ENCODE measurements around the gene GRAMD1B.
"Not testable (repeated sequence)": the region's sequence is repeated elsewhere in the genome, so short reads cannot be mapped to it uniquely, and the experiment has no call there.

The GRAMD1B gene

GRCh38 chr11:123513309-123513708 lies 83.2 kb downstream of the GRAMD1B start:
- DNase-seq: not testable (repeated sequence)

GRCh38 chr11:123516238-123516637 lies 86.2 kb downstream of the GRAMD1B start:
- no peak for DNase-seq

GRCh38 chr11:123517559-123518364 lies 87.7 kb downstream of the GRAMD1B start:
- DNase-seq: peak; percentile 37

- DNase-seq: no peak
These were observed 88.5 kb downstream of the GRAMD1B start for GRCh38 chr11:123518496-123519054.

- DNase-seq: no peak
These were observed 89.2 kb downstream of the GRAMD1B start for GRCh38 chr11:123519055-123519796.

GRCh38 chr11:123519797-123520193 lies 89.7 kb downstream of the GRAMD1B start:
- no peak for DNase-seq

GRCh38 chr11:123520476-123520875 lies 90.4 kb downstream of the GRAMD1B start:
- DNase-seq: not testable (repeated sequence)

- DNase-seq: no peak
These were observed 90.9 kb downstream of the GRAMD1B start for GRCh38 chr11:123521001-123521400.

GRCh38 chr11:123521930-123522329 lies 91.9 kb downstream of the GRAMD1B start:
- DNase-seq: no peak

GRCh38 chr11:123523539-123523938 lies 93.5 kb downstream of the GRAMD1B start:
- DNase-seq: no peak

- DNase-seq: no peak
These were observed 95.0 kb downstream of the GRAMD1B start for GRCh38 chr11:123525097-123525496.

GRCh38 chr11:123525511-123525918 lies 95.4 kb downstream of the GRAMD1B start:
- DNase-seq: no peak

GRCh38 chr11:123526027-123526805 lies 96.1 kb downstream of the GRAMD1B start:
- DNase-seq: no peak

GRCh38 chr11:123526918-123527317 lies 96.8 kb downstream of the GRAMD1B start:
- DNase-seq: no peak

- DNase-seq: no peak
These were observed 97.5 kb downstream of the GRAMD1B start for GRCh38 chr11:123527526-123527925.

GRCh38 chr11:123527947-123528346 lies 97.9 kb downstream of the GRAMD1B start:
- DNase-seq: no peak

- no peak for DNase-seq
These were observed 101.3 kb downstream of the GRAMD1B start for GRCh38 chr11:123531325-123531724.

GRCh38 chr11:123532131-123532530 lies 102.1 kb downstream of the GRAMD1B start:
- no peak for DNase-seq

GRCh38 chr11:123535401-123535800 lies 105.3 kb downstream of the GRAMD1B start:
- no peak for DNase-seq

GRCh38 chr11:123536690-123537437 lies 106.8 kb downstream of the GRAMD1B start:
- no peak for DNase-seq

GRCh38 chr11:123537726-123538125 lies 107.7 kb downstream of the GRAMD1B start:
- no peak for DNase-seq

GRCh38 chr11:123543797-123544196 lies 113.7 kb downstream of the GRAMD1B start:
- no peak for DNase-seq
